Keratinocyte (primary cell): Measurements from ENCODE around the gene AP2A1.

Source experiments
- CTCF ChIP-seq, 3 experiments: IDR thresholded peaks in 1 of 3; conservative IDR thresholded peaks in 1 of 3; optimal IDR thresholded peaks in 1 of 3; 2 replicates in 2 of 3; 3 replicates in 1 of 3; pipeline versions ENCODE3 to v1.5.1; 2011; ENCODE audit warnings: low read length in 3 of 3, mild to moderate bottlenecking in 3 of 3, moderate library complexity in 2 of 3, control low read depth in 1 of 3, inconsistent platforms in 1 of 3; ENCODE audit not compliant: insufficient read depth in 2 of 3; ENCODE audit errors: extremely low read depth in 1 of 3
- EZH2 ChIP-seq: IDR thresholded peaks from one replicate; pipeline ENCODE4 v1.6.1; 2012; ENCODE audit warnings: inconsistent platforms, mild to moderate bottlenecking, low read length, moderate library complexity

GRCh38 chr19:49758292-49758691 lies 8.5 kb upstream of the AP2A1 start:
- no peak for TF ChIP-seq CTCF (optimal IDR thresholded peaks at IDR 0.05 in 1 of 3, IDR thresholded peaks at IDR 0.05 in 1 of 3, conservative IDR thresholded peaks at IDR 0.05 in 1 of 3; ENCODE audit: extremely low read depth in 1 of 3, insufficient read depth in 2 of 3, low read length in 3 of 3)
- TF ChIP-seq EZH2, result no peak
